ENCODE results near the gene ADAMTS8.

ADAMTS8 gene

GRCh38 chr11:130475426-130476053 lies 47.1 kb upstream of the ADAMTS8 start:
- TF ChIP-seq SIN3A (IDR thresholded peaks at IDR 0.05; ENCODE audit: borderline replicate concordance, insufficient read depth, low read length) (no peak), REST (IDR thresholded peaks at IDR 0.05; ENCODE audit: insufficient read depth in 1 of 2, low read depth in 2 of 2, low read length in 2 of 2) (no peak), POLR2AphosphoS5 (IDR thresholded peaks at IDR 0.05; ENCODE audit: low read depth, low read length) (no peak), FOXP2 (optimal IDR thresholded peaks at IDR 0.05; ENCODE audit: borderline replicate concordance, extremely low read depth, extremely low read length, insufficient read depth) (no peak), TAF1 (IDR thresholded peaks at IDR 0.05; ENCODE audit: borderline replicate concordance, insufficient read depth, low read length) (no peak)

GRCh38 chr11:130474637-130475400 lies 46.4 kb upstream of the ADAMTS8 start:
- TF ChIP-seq FOXP2 (optimal IDR thresholded peaks at IDR 0.05; ENCODE audit: borderline replicate concordance, extremely low read depth, extremely low read length, insufficient read depth), result no peak
- TF ChIP-seq POLR2AphosphoS5 (IDR thresholded peaks at IDR 0.05; ENCODE audit: low read depth, low read length), result no peak
- TF ChIP-seq TAF1 (IDR thresholded peaks at IDR 0.05; ENCODE audit: borderline replicate concordance, insufficient read depth, low read length), result no peak
- no peak for TF ChIP-seq SIN3A (IDR thresholded peaks at IDR 0.05; ENCODE audit: borderline replicate concordance, insufficient read depth, low read length)
- no peak for TF ChIP-seq REST (IDR thresholded peaks at IDR 0.05; ENCODE audit: insufficient read depth in 1 of 2, low read depth in 2 of 2, low read length in 2 of 2)

- TF ChIP-seq POLR2AphosphoS5 (IDR thresholded peaks at IDR 0.05; ENCODE audit: low read depth, low read length) (no peak), SIN3A (IDR thresholded peaks at IDR 0.05; ENCODE audit: borderline replicate concordance, insufficient read depth, low read length) (no peak)
These were observed 45.5 kb upstream of the ADAMTS8 start for GRCh38 chr11:130473795-130474377.

- TF ChIP-seq POLR2AphosphoS5 (IDR thresholded peaks at IDR 0.05; ENCODE audit: low read depth, low read length), result no peak
- no peak for TF ChIP-seq SIN3A (IDR thresholded peaks at IDR 0.05; ENCODE audit: borderline replicate concordance, insufficient read depth, low read length)
- no peak for TF ChIP-seq TAF1 (IDR thresholded peaks at IDR 0.05; ENCODE audit: borderline replicate concordance, insufficient read depth, low read length)
These were observed 44.8 kb upstream of the ADAMTS8 start for GRCh38 chr11:130473056-130473794.

GRCh38 chr11:130472434-130472961 lies 44.1 kb upstream of the ADAMTS8 start:
- no peak for TF ChIP-seq FOXP2 (optimal IDR thresholded peaks at IDR 0.05; ENCODE audit: borderline replicate concordance, extremely low read depth, extremely low read length, insufficient read depth)
- TF ChIP-seq REST (IDR thresholded peaks at IDR 0.05; ENCODE audit: insufficient read depth in 1 of 2, low read depth in 2 of 2, low read length in 2 of 2), result no peak
- TF ChIP-seq TAF1 (IDR thresholded peaks at IDR 0.05; ENCODE audit: borderline replicate concordance, insufficient read depth, low read length), result no peak
- TF ChIP-seq POLR2AphosphoS5 (IDR thresholded peaks at IDR 0.05; ENCODE audit: low read depth, low read length), result no peak
- no peak for TF ChIP-seq SIN3A (IDR thresholded peaks at IDR 0.05; ENCODE audit: borderline replicate concordance, insufficient read depth, low read length)

Measured in PFSK-1 (cell line).